ENCODE measurements around the gene RNU4-1. TPM values are rescaled to one million over a fixed set of nuclear protein-coding genes. Genes with fewer than 3 reads are reported as not detected.

Gene RNU4-1
- polyA plus RNA-seq, 3 donors: not detected

GRCh38 chr12:120321382-120322202 is 28.6 kb upstream of the RNU4-1 start:
- no peaks in the 10 kb centered on the region for H4K20me1 ChIP-seq (ENCODE audit: insufficient read depth, low read length)
- no peaks in the 10 kb centered on the region for H3K36me3 Mint-ChIP-seq
- H3K9me3 Mint-ChIP-seq: peaks cover 0 to 2% (median 0%) of the 10 kb centered on the region in 7 donors
- H3K4me1 ChIP-seq (ENCODE audit: control insufficient read depth in 1 of 2, insufficient read depth in 2 of 2, low read length in 2 of 2): peaks cover 17 to 19% of the 10 kb centered on the region in 2 donors
- no peak for TF ChIP-seq CTCF (IDR thresholded peaks at IDR 0.05)
- 96% methylated on average over 5 of the region's 13 CpGs for WGBS (ENCODE audit: insufficient coverage)
- no peaks in the 10 kb centered on the region for H3K27me3 ChIP-seq (ENCODE audit: control insufficient read depth in 2 of 2, insufficient read depth in 2 of 2, low read length in 2 of 2)
- H2AFZ ChIP-seq (ENCODE audit: insufficient read depth, low read depth, low read length, poor library complexity, severe bottlenecking): no peak overlapping the region
- no peaks in the 10 kb centered on the region for H3K36me3 ChIP-seq (replicated peaks in 1 of 2; ENCODE audit: control insufficient read depth in 1 of 2, insufficient read depth in 2 of 2, low read length in 2 of 2)
- no peak overlapping the region for H3K27ac ChIP-seq (ENCODE audit: low read depth in 1 of 2, low read length in 2 of 2)
- intact Hi-C loops (cut with micrococcal nuclease): no loop called here
- H3K4me3 Mint-ChIP-seq: no peak overlapping the region
- DNase-seq: no peak
- H3K27ac Mint-ChIP-seq: no peak overlapping the region
- peaks cover 18% of the 10 kb centered on the region for H3K4me1 Mint-ChIP-seq
- H3K9ac ChIP-seq (ENCODE audit: insufficient read depth, low read length, poor library complexity, severe bottlenecking): no peak overlapping the region
- H3K9me3 ChIP-seq (replicated peaks in 1 of 2; ENCODE audit: control insufficient read depth in 1 of 2, insufficient read depth in 1 of 2, low read length in 2 of 2): no peaks in the 10 kb centered on the region
- no peak overlapping the region for H3K4me2 ChIP-seq (replicated peaks; ENCODE audit: extremely low read depth, low read length, poor library complexity, severe bottlenecking)
- no peaks in the 10 kb centered on the region for H3K79me2 ChIP-seq (ENCODE audit: insufficient read depth, low read length)
- H3K27me3 Mint-ChIP-seq (ENCODE audit: low read depth in 3 of 3): peaks cover 4 to 7% (median 7%) of the 10 kb centered on the region in 3 donors
- H3K4me3 ChIP-seq (replicated peaks in 1 of 3; ENCODE audit: low read depth in 2 of 3, low read length in 3 of 3): no peak overlapping the region

GRCh38 chr12:120317224-120318105 is 24.4 kb upstream of the RNU4-1 start:
- peak overlapping the region; percentile 45 to 76 (median 59) for H3K4me3 ChIP-seq (replicated peaks in 1 of 3; ENCODE audit: low read depth in 2 of 3, low read length in 3 of 3)
- 0% methylated on average over 17 of the region's 42 CpGs for WGBS (ENCODE audit: insufficient coverage)
- peak; percentile 64 for TF ChIP-seq CTCF (IDR thresholded peaks at IDR 0.05)
- Mint-ChIP-seq H3K9me3 (peaks cover 0 to 2% (median 0%) of the 10 kb centered on the region in 7 donors), H3K4me1 (peaks cover 11% of the 10 kb centered on the region), H3K4me3 (peak overlapping the region; percentile 84 to 94), H3K27me3 (ENCODE audit: low read depth in 3 of 3) (peaks cover 1 to 6% (median 4%) of the 10 kb centered on the region in 3 donors), H3K27ac (peak overlapping the region; percentile 82 to 95 (median 88)), H3K36me3 (no peaks in the 10 kb centered on the region)
- H3K9ac ChIP-seq (ENCODE audit: insufficient read depth, low read length, poor library complexity, severe bottlenecking): peak overlapping the region; percentile 58
- no peaks in the 10 kb centered on the region for H3K36me3 ChIP-seq (replicated peaks in 1 of 2; ENCODE audit: control insufficient read depth in 1 of 2, insufficient read depth in 2 of 2, low read length in 2 of 2)
- peaks cover 11 to 13% of the 10 kb centered on the region in 2 donors for H3K4me1 ChIP-seq (ENCODE audit: control insufficient read depth in 1 of 2, insufficient read depth in 2 of 2, low read length in 2 of 2)
- H3K27ac ChIP-seq (ENCODE audit: low read depth in 1 of 2, low read length in 2 of 2): peak overlapping the region; percentile 30 to 65
- H3K27me3 ChIP-seq (ENCODE audit: control insufficient read depth in 2 of 2, insufficient read depth in 2 of 2, low read length in 2 of 2): no peaks in the 10 kb centered on the region
- intact Hi-C loops (cut with micrococcal nuclease): loop anchor here (1.0 to 10.0 kb wide), 4 partner anchors 15 to 120 kb away; partner anchors contain the start of genes COX6A1 (in 2 of the 2), RNU4-1 (in 1 of the 2) and SIRT4 (in 1 of the 2)
- peak overlapping the region; percentile 77 for H3K4me2 ChIP-seq (replicated peaks; ENCODE audit: extremely low read depth, low read length, poor library complexity, severe bottlenecking)
- peak overlapping the region; percentile 85 for H2AFZ ChIP-seq (ENCODE audit: insufficient read depth, low read depth, low read length, poor library complexity, severe bottlenecking)
- no peaks in the 10 kb centered on the region for H3K9me3 ChIP-seq (replicated peaks in 1 of 2; ENCODE audit: control insufficient read depth in 1 of 2, insufficient read depth in 1 of 2, low read length in 2 of 2)
- peak; percentile 97 to 99 (median 99) for DNase-seq
- no peaks in the 10 kb centered on the region for H3K79me2 ChIP-seq (ENCODE audit: insufficient read depth, low read length)
- H4K20me1 ChIP-seq (ENCODE audit: insufficient read depth, low read length): no peaks in the 10 kb centered on the region

Measured in CD14-positive monocyte (primary cell).